H1 (cell line): ENCODE measurements around the gene PCSK4. TPM values are rescaled to one million over a fixed set of nuclear protein-coding genes. Genes with fewer than 3 reads are reported as not detected.
A peak's percentile ranks its signal among the peaks of the same experiment; 100 is the strongest.

Experiments
- CTCF ChIA-PET: fragments of 300-600 bp; sonication (Branson Sonifier 250); formaldehyde crosslinking; loops from one replicate; lab custom pipeline; 2021; ENCODE audit not compliant: partially characterized antibody; lab: Charles Lee
- POLR2A ChIA-PET: fragments of 300-600 bp; sonication (Branson Sonifier 250); formaldehyde crosslinking; loops from one replicate; lab custom pipeline; 2021; ENCODE audit warnings: inconsistent platforms; ENCODE audit not compliant: partially characterized antibody; lab: Charles Lee
- DNase-seq, 2 experiments: peaks; one replicate each; pipeline versions ENCODE4 v3.0.0 to v3.0.0-alpha.2; 2010 to 2022; ENCODE audit warnings: low spot score in 2 of 2, low read depth in 1 of 2, mixed read lengths in 1 of 2
- FAIRE-seq: peaks from 2 replicates; lab custom pipeline; 2011; peaks lifted over from hg19 to GRCh38; lab: Jason Lieb, UNC
- H2AFZ ChIP-seq: 2 replicates; pipeline ENCODE4 v1.8.1; 2012; ENCODE audit warnings: low read length, inconsistent platforms
- H2AK5ac ChIP-seq: 2 replicates; pipeline ENCODE4 v1.6.1; 2013; ENCODE audit warnings: low read depth, low read length
- H2BK120ac ChIP-seq: replicated peaks from 2 replicates; pipeline ENCODE3; 2013; ENCODE audit warnings: low read depth, low read length, inconsistent platforms
- H2BK12ac ChIP-seq: 2 replicates; pipeline ENCODE4 v1.6.1; 2013; ENCODE audit warnings: low read depth, low read length
- H2BK15ac ChIP-seq: 2 replicates; pipeline ENCODE4 v1.6.1; 2013; ENCODE audit warnings: low read length
- H2BK20ac ChIP-seq: 2 replicates; pipeline ENCODE4 v1.6.1; 2013; ENCODE audit warnings: low read length
- H2BK5ac ChIP-seq: 2 replicates; pipeline ENCODE4 v1.6.1; 2013; ENCODE audit warnings: low read depth, low read length
- H3K14ac ChIP-seq: 2 replicates; pipeline ENCODE4 v1.6.1; 2013; ENCODE audit warnings: inconsistent platforms; ENCODE audit not compliant: insufficient read length
- H3K18ac ChIP-seq: 2 replicates; pipeline ENCODE4 v1.6.1; 2013; ENCODE audit warnings: low read length; ENCODE audit errors: extremely low read depth
- H3K23ac ChIP-seq: 2 replicates; pipeline ENCODE4 v1.6.1; 2013; ENCODE audit warnings: inconsistent platforms; ENCODE audit not compliant: insufficient read length
- H3K23me2 ChIP-seq: 2 replicates; pipeline ENCODE4 v1.6.1; 2013; ENCODE audit warnings: low read depth, low read length
- H3K27ac ChIP-seq: 2 replicates; pipeline ENCODE4 v1.6.1; 2011; ENCODE audit warnings: low read depth, low read length, inconsistent platforms
- H3K27me3 ChIP-seq, 4 experiments: replicated peaks in 1 of 4; 1 replicate in 1 of 4; 2 replicates in 3 of 4; pipeline versions ENCODE4 v1.6.1 to v1.8.1; 2011 to 2013; ENCODE audit warnings: low read length in 3 of 4, mild to moderate bottlenecking in 3 of 4, inconsistent platforms in 2 of 4, mixed read lengths in 2 of 4, moderate library complexity in 1 of 4; ENCODE audit not compliant: control insufficient read depth in 3 of 4, insufficient read depth in 3 of 4; ENCODE audit errors: extremely low read depth in 1 of 4
- H3K36me3 ChIP-seq, 4 experiments: 2 replicates each; pipeline versions ENCODE4 v1.6.1 to v1.8.1; 2011 to 2013; ENCODE audit warnings: mild to moderate bottlenecking in 4 of 4, low read length in 3 of 4, moderate library complexity in 2 of 4, control low read depth in 1 of 4, inconsistent platforms in 1 of 4; ENCODE audit not compliant: insufficient read depth in 4 of 4, control insufficient read depth in 2 of 4
- H3K4ac ChIP-seq: replicated peaks from 2 replicates; pipeline ENCODE3; 2013; ENCODE audit warnings: low read length, low read depth, mixed read lengths, inconsistent platforms; ENCODE audit not compliant: insufficient read length
- H3K4me1 ChIP-seq, 4 experiments: replicated peaks in 1 of 4; 1 replicate in 1 of 4; 2 replicates in 3 of 4; pipeline versions ENCODE4 v1.6.1 to v1.8.1; 2011 to 2013; ENCODE audit warnings: low read length in 3 of 4, inconsistent platforms in 2 of 4, mixed read lengths in 1 of 4; ENCODE audit not compliant: insufficient read depth in 4 of 4, control insufficient read depth in 3 of 4
- H3K4me2 ChIP-seq, 2 experiments: 2 replicates each; pipeline versions ENCODE4 v1.6.1 to v1.8.1; 2011 to 2013; ENCODE audit warnings: low read depth in 2 of 2, low read length in 2 of 2, control low read depth in 1 of 2, inconsistent platforms in 1 of 2, mild to moderate bottlenecking in 1 of 2; ENCODE audit not compliant: insufficient read depth in 1 of 2
- H3K4me3 ChIP-seq, 4 experiments: fragments of 200-600, 300-600 bp in 1 of 4; sonication (generic), shearing (Covaris generic), sonication (Bioruptor Twin) in 1 of 4; 2 replicates each; pipeline versions ENCODE4 v1.5.1 to v1.8.1; 2011 to 2016; ENCODE audit warnings: low read length in 4 of 4, low read depth in 3 of 4, control low read depth in 2 of 4, inconsistent platforms in 2 of 4, mild to moderate bottlenecking in 2 of 4, mixed read lengths in 1 of 4, moderate library complexity in 1 of 4; ENCODE audit not compliant: insufficient read depth in 2 of 4; ENCODE audit errors: extremely low read depth in 1 of 4
- H3K56ac ChIP-seq: replicated peaks from 2 replicates; pipeline ENCODE3; 2013; ENCODE audit warnings: low read depth, mild to moderate bottlenecking, mixed read lengths, low read length, inconsistent platforms; ENCODE audit not compliant: insufficient read length
- H3K79me1 ChIP-seq: 2 replicates; pipeline ENCODE4 v1.6.1; 2013; ENCODE audit warnings: low read depth, low read length, control low read depth
- H3K79me2 ChIP-seq, 2 experiments: 2 replicates each; pipeline versions ENCODE4 v1.6.1 to v1.8.1; 2012 to 2013; ENCODE audit warnings: low read length in 2 of 2, mild to moderate bottlenecking in 2 of 2, inconsistent platforms in 1 of 2; ENCODE audit not compliant: insufficient read depth in 2 of 2, control insufficient read depth in 1 of 2
- H3K9ac ChIP-seq, 4 experiments: replicated peaks in 1 of 4; 1 replicate in 1 of 4; 2 replicates in 3 of 4; pipeline versions ENCODE4 v1.6.1 to v1.8.1; 2011 to 2013; ENCODE audit warnings: low read depth in 3 of 4, low read length in 3 of 4, control low read depth in 2 of 4, mild to moderate bottlenecking in 2 of 4, moderate library complexity in 2 of 4, inconsistent platforms in 1 of 4; ENCODE audit errors: extremely low read depth in 1 of 4
- H3K9me3 ChIP-seq, 2 experiments: 2 replicates each; pipeline versions ENCODE4 v1.6.1 to v1.8.1; 2012 to 2013; ENCODE audit warnings: mild to moderate bottlenecking in 2 of 2, moderate library complexity in 2 of 2, control low read depth in 1 of 2, inconsistent platforms in 1 of 2, low read depth in 1 of 2, low read length in 1 of 2, mixed read lengths in 1 of 2; ENCODE audit not compliant: insufficient read depth in 2 of 2
- H4K20me1 ChIP-seq, 2 experiments: replicated peaks in 1 of 2; 2 replicates each; pipeline versions ENCODE3 to v1.8.1; 2011 to 2013; ENCODE audit warnings: inconsistent platforms in 2 of 2, low read length in 2 of 2, mild to moderate bottlenecking in 1 of 2; ENCODE audit not compliant: insufficient read depth in 2 of 2, control insufficient read depth in 1 of 2
- H4K5ac ChIP-seq: 2 replicates; pipeline ENCODE4 v1.6.1; 2013; ENCODE audit warnings: low read length, low read depth, mixed read lengths, inconsistent platforms; ENCODE audit not compliant: insufficient read length
- H4K8ac ChIP-seq: 2 replicates; pipeline ENCODE4 v1.8.0; 2013; ENCODE audit warnings: mild to moderate bottlenecking, moderate library complexity, low read length, inconsistent platforms; ENCODE audit not compliant: insufficient read depth; ENCODE audit errors: extremely low read depth
- H4K91ac ChIP-seq: replicated peaks from 2 replicates; pipeline ENCODE3; 2013; ENCODE audit warnings: low read length, mixed read lengths, inconsistent platforms; ENCODE audit not compliant: insufficient read length
- CBX5 ChIP-seq: fragments of 300-800, 300-1000 bp; sonication (generic); IDR thresholded peaks from 2 replicates; pipeline ENCODE4 v1.7.1; 2016; ENCODE audit warnings: antibody characterized with exemption, low read length, low read depth
- EGR1 ChIP-seq: IDR thresholded peaks from 2 replicates; pipeline ENCODE4 v1.6.1; 2011; ENCODE audit warnings: low read depth, low read length, borderline replicate concordance
- EZH2 ChIP-seq: fragments of 200-600 bp; sonication (generic); IDR thresholded peaks from 2 replicates; pipeline ENCODE4 v1.7.1; 2012; ENCODE audit warnings: low read depth, mild to moderate bottlenecking, moderate library complexity, low read length, inconsistent platforms; ENCODE audit not compliant: severe bottlenecking
- KDM4A ChIP-seq: IDR thresholded peaks from one replicate; pipeline ENCODE4 v1.7.1; 2012; ENCODE audit warnings: low read depth, mild to moderate bottlenecking, moderate library complexity, low read length, inconsistent platforms; ENCODE audit not compliant: severe bottlenecking
- POLR2AphosphoS5 ChIP-seq: IDR thresholded peaks from 2 replicates; pipeline ENCODE4 v1.6.1; 2011; ENCODE audit warnings: low read depth, low read length
- RFX5 ChIP-seq: IDR thresholded peaks from 2 replicates; pipeline ENCODE4 v1.6.1; 2011; ENCODE audit warnings: low read depth, low read length, improper control_type of control experiment, borderline replicate concordance
- SIRT6 ChIP-seq: IDR thresholded peaks from one replicate; pipeline ENCODE4 v1.7.1; 2012; ENCODE audit warnings: low read length, inconsistent platforms
- SP2 ChIP-seq: IDR thresholded peaks from 2 replicates; pipeline ENCODE4 v1.6.1; 2012; ENCODE audit warnings: mild to moderate bottlenecking, low read length, inconsistent platforms
- SP4 ChIP-seq: IDR thresholded peaks from 2 replicates; pipeline ENCODE4 v1.6.1; 2012; ENCODE audit warnings: low read length, inconsistent platforms
- SRF ChIP-seq: IDR thresholded peaks from 2 replicates; pipeline ENCODE4 v1.6.1; 2011; ENCODE audit warnings: mild to moderate bottlenecking, low read depth, low read length, moderate library complexity
- SUZ12 ChIP-seq: fragments of 200-600 bp; sonication (generic); IDR thresholded peaks from 2 replicates; pipeline ENCODE4 v1.6.1; 2012; ENCODE audit warnings: mild to moderate bottlenecking, inconsistent platforms, low read length, moderate library complexity, mixed read lengths
- WGBS, 2 experiments: shearing (Covaris generic) in 1 of 2; methylation state at CpG; one replicate each; pipeline versions ENCODE4 v1.1.6 to v1.1.7; 2013 to 2015; ENCODE audit warnings: low lambda C conversion rate in 2 of 2, mixed read lengths in 2 of 2, inconsistent platforms in 1 of 2, low coverage in 1 of 2, missing lambda C conversion rate in 1 of 2; ENCODE audit not compliant: insufficient replicate concordance in 2 of 2, insufficient coverage in 1 of 2, insufficient read length in 1 of 2; ENCODE audit errors: extremely low coverage in 1 of 2, missing lambda C conversion rate in 1 of 2; 5-methylcytosine and 5-hydroxymethylcytosine counted together
- polyA plus RNA-seq, 7 experiments: library from polyadenylated mRNA; depleted of rRNA in 3 of 7; stranded (reverse) in 5 of 7; unstranded in 2 of 7; fragments of >200 nt in 5 of 7; fragments of 200-250 nt in 2 of 7; gene quantifications; 1 replicate in 5 of 7; 2 replicates in 1 of 7; 4 replicates in 1 of 7; pipeline versions ENCODE4 v1.2.1 to v1.2.3, GENCODE V29; 2011 to 2013; ENCODE audit warnings: missing spikeins in 2 of 7, mixed read lengths in 2 of 7
- total RNA-seq: library from RNA; stranded (reverse); fragmentation: NEBNext Ultra II Directional; extraction: Animal tissue kit (Norgen Biotek cat#: 25700); gene quantifications from 2 replicates; pipeline ENCODE4 v1.2.1, GENCODE V29; 2021
- TF ChIP-seq, protein P1 (sequence below): IDR thresholded peaks from 2 replicates; pipeline ENCODE4 v1.6.1; 2011; ENCODE audit warnings: low read depth, mild to moderate bottlenecking, low read length; ENCODE audit not compliant: insufficient read depth

The PCSK4 gene
- total and polyA plus RNA-seq, 2 of the 8 experiments (the other 6 are each of a cell fraction or from before 2014, with no cell fraction given) = 9.8 to 10.7 TPM

DNA sequence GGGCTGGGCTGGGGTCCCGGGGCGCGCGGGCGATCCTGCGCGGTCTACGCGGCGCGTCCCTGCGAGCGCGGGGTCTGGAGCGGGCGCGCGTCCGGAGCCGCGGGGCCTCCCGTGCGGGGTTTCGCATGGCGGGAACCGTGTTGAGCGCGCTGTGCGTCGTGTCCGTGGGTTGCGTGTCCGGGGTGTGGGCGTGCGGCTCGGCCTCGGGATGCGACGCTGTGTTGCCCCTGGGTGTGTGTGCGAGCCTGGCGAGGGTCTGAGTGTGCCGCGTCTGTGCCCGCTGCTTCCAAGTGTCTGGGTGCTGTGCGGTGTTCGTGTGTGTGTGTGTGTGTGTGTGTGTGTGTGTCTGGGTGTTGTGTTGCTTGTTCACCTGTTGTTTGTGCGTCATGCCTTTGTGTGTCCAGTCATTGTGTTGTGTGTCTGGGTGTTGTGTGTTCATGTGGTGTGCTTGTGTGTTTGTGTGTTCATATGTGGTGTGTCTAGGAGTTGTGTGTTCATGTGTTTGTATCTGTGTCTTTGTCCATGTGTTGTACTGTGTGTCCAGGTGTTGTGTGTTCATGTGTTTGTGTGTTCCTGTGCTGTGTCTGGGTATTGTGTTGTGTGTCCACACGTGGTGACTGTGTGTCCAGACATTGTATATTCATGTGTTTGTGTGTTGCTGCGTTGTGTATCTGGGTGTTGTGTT is 34.3 kb upstream of the PCSK4 start:
- POLR2A ChIA-PET = interaction anchor here (1.0 to 1.4 kb wide), 2 partner anchors 18 to 258 kb away, joined by 3 to 4 read pairs; no protein-coding TSS in a partner anchor

More for the DNA sequence above, 34.3 kb upstream of the PCSK4 start:
- CTCF ChIA-PET = interaction anchor here (0.6 to 1.5 kb wide), 5 partner anchors 10 to 298 kb away, joined by 3 to 4 read pairs (median 3); no protein-coding TSS in a partner anchor
- Histone ChIP-seq H3K79me2 (no peaks in the 10 kb centered on the region), H3K4me1 (peaks cover 0 to 3% (median 1%) of the 10 kb centered on the region in 4 experiments; a peak in 3 of 7 replicates), H4K20me1 (peaks cover 8 to 15% of the 10 kb centered on the region in 2 experiments), H3K4me3 (peak overlapping the region in 3 of 4 experiments; percentile 25 to 57 (median 35); a peak in 5 of 8 replicates), H2BK20ac (no peak overlapping the region; the same call in 1 of the 2 replicates), H4K5ac (no peak overlapping the region), H2BK12ac (peak overlapping the region; percentile 40; the same call in 1 of the 2 replicates), H2AK5ac (peak overlapping the region; percentile 94), H2BK15ac (peak overlapping the region; percentile 77; the same call in 1 of the 2 replicates), H3K4me2 (peak overlapping the region; percentile 73 to 97), H3K9ac (peak overlapping the region in 1 of 4 experiments; percentile 57; a peak in 2 of 7 replicates), H4K8ac (peak overlapping the region; percentile 51), H3K14ac (no peak overlapping the region), H3K4ac (peak overlapping the region; percentile 98), H2AFZ (no peak overlapping the region), H2BK120ac (no peak overlapping the region), H3K79me1 (no peaks in the 10 kb centered on the region), H2BK5ac (no peak overlapping the region), H3K27ac (no peak overlapping the region), H3K23me2 (peaks cover 8% of the 10 kb centered on the region; the same call in 1 of the 2 replicates), H3K56ac (peak overlapping the region; percentile 30), H3K36me3 (no peaks in the 10 kb centered on the region; a peak in 1 of 8 replicates), H3K9me3 (no peaks in the 10 kb centered on the region), H3K27me3 (peaks cover 19 to 34% (median 31%) of the 10 kb centered on the region in 4 experiments), H3K18ac (0 out of 2 replicates have a peak overlapping the region, but pooled peaks have one; percentile 4), H3K23ac (peak overlapping the region; percentile 83), H4K91ac (no peak overlapping the region)
- WGBS, 2 experiments = 48% methylated on average over 6 of the region's 49 CpGs; no CpG with 5 or more reads in 1 of the 2 experiments
- FAIRE-seq (peak; percentile 77), DNase-seq (no peak)
- TF ChIP-seq SRF = no peak
- TF ChIP-seq SUZ12 = peak; percentile 73; the same call in 1 of the 2 replicates
- TF ChIP-seq EGR1 = no peak
- TF ChIP-seq SP4 = no peak
- peak; percentile 39 for TF ChIP-seq KDM4A
- TF ChIP-seq SIRT6 = no peak
- TF ChIP-seq POLR2AphosphoS5 = no peak
- TF ChIP-seq CBX5 = no peak
- TF ChIP-seq, protein P1, sequence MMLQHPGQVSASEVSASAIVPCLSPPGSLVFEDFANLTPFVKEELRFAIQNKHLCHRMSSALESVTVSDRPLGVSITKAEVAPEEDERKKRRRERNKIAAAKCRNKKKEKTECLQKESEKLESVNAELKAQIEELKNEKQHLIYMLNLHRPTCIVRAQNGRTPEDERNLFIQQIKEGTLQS = no peak
- no peak for TF ChIP-seq RFX5
- TF ChIP-seq EZH2 = peak; percentile 50
- TF ChIP-seq SP2 = no peak
